BE2C (cell line): ENCODE measurements around the gene PCSK5.

Experiments
- DNase-seq: peaks from one replicate; pipeline ENCODE4 v3.0.0-alpha.2; 2020
- H3K27me3 ChIP-seq: fragments of 250-450 bp; sonication (Bioruptor Pico); 2 replicates; pipeline ENCODE4 v1.5.1; 2020; ENCODE audit warnings: mild to moderate bottlenecking
- H3K36me3 ChIP-seq: fragments of 250-450 bp; sonication (Bioruptor Pico); 2 replicates; pipeline ENCODE4 v1.5.1; 2020; ENCODE audit warnings: mild to moderate bottlenecking
- H3K4me1 ChIP-seq: fragments of 250-450 bp; sonication (Bioruptor Pico); 2 replicates; pipeline ENCODE4 v1.5.1; 2020
- H3K4me3 ChIP-seq: 2 replicates; pipeline ENCODE4 v1.5.1; 2011; ENCODE audit warnings: low read depth, low read length
- H3K9me3 ChIP-seq: fragments of 250-450 bp; sonication (Bioruptor Pico); 2 replicates; pipeline ENCODE4 v1.5.1; 2020
- CTCF ChIP-seq: IDR thresholded peaks from 2 replicates; pipeline ENCODE4 v1.5.1; 2012; ENCODE audit warnings: mild to moderate bottlenecking, low read depth, low read length

PCSK5 gene

GRCh38 chr9:76192013-76192412, 301.5 kb downstream of the PCSK5 start:
- Histone ChIP-seq H3K4me1 (no peaks in the 10 kb centered on the region), H3K27me3 (peaks cover 31% of the 10 kb centered on the region), H3K36me3 (no peaks in the 10 kb centered on the region), H3K4me3 (no peak overlapping the region), H3K9me3 (no peaks in the 10 kb centered on the region)
- TF ChIP-seq CTCF: no peak
- DNase-seq: no peak

- H3K36me3 ChIP-seq: no peaks in the 10 kb centered on the region
- H3K4me1 ChIP-seq: no peaks in the 10 kb centered on the region
- peaks cover 14% of the 10 kb centered on the region; the same call in 1 of the 2 replicates for H3K27me3 ChIP-seq
- no peak overlapping the region for H3K4me3 ChIP-seq
- no peaks in the 10 kb centered on the region for H3K9me3 ChIP-seq
- TF ChIP-seq CTCF: no peak
- no peak for DNase-seq
Measured at GRCh38 chr9:76194896-76195295, 304.4 kb downstream of the PCSK5 start.

GRCh38 chr9:76198336-76198735, 307.9 kb downstream of the PCSK5 start:
- peaks cover 10% of the 10 kb centered on the region; the same call in 1 of the 2 replicates for H3K27me3 ChIP-seq
- no peaks in the 10 kb centered on the region for H3K4me1 ChIP-seq
- DNase-seq: no peak
- no peaks in the 10 kb centered on the region for H3K36me3 ChIP-seq
- no peak overlapping the region for H3K4me3 ChIP-seq
- no peak for TF ChIP-seq CTCF
- H3K9me3 ChIP-seq: no peaks in the 10 kb centered on the region

- DNase-seq: no peak
- Histone ChIP-seq H3K9me3 (no peaks in the 10 kb centered on the region), H3K4me3 (no peak overlapping the region), H3K4me1 (no peaks in the 10 kb centered on the region), H3K27me3 (peaks cover 4% of the 10 kb centered on the region; the same call in 1 of the 2 replicates), H3K36me3 (no peaks in the 10 kb centered on the region)
- TF ChIP-seq CTCF: no peak
Measured at GRCh38 chr9:76200315-76200714, 309.8 kb downstream of the PCSK5 start.

GRCh38 chr9:76200745-76201144, 310.3 kb downstream of the PCSK5 start:
- no peaks in the 10 kb centered on the region for H3K9me3 ChIP-seq
- H3K27me3 ChIP-seq: peaks cover 4% of the 10 kb centered on the region; the same call in 1 of the 2 replicates
- no peak for TF ChIP-seq CTCF
- no peaks in the 10 kb centered on the region for H3K36me3 ChIP-seq
- H3K4me1 ChIP-seq: no peaks in the 10 kb centered on the region
- H3K4me3 ChIP-seq: no peak overlapping the region
- DNase-seq: no peak

GRCh38 chr9:76203373-76203772, 312.9 kb downstream of the PCSK5 start:
- no peaks in the 10 kb centered on the region for H3K9me3 ChIP-seq
- no peak overlapping the region for H3K4me3 ChIP-seq
- H3K27me3 ChIP-seq: no peaks in the 10 kb centered on the region; the same call in 1 of the 2 replicates
- TF ChIP-seq CTCF: no peak
- no peaks in the 10 kb centered on the region for H3K4me1 ChIP-seq
- no peaks in the 10 kb centered on the region for H3K36me3 ChIP-seq
- DNase-seq: no peak
